ENCODE data around the gene PEX10.

The PEX10 gene

DNA sequence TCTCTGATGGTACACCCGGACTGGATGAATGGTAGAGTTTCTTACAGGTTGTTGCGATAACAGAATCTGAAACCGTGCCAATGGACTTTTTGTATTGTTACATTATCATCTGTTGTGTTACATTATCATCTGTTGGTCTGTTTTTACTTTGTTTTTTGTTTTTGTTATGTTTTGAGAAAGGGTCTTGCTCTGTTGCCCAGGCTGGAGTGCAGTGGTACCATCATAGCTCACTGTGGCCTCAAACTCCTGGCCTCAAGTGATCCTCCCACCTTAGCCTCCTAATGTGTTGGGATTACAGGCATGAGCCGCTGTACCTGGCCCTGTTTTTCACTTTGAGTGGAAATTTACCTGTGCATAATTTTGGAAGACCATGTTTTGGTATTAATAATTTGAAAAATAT lies 10.2 kb upstream of the PEX10 start:
- DNase-seq (ENCODE audit: low spot score) = no peak

DNA sequence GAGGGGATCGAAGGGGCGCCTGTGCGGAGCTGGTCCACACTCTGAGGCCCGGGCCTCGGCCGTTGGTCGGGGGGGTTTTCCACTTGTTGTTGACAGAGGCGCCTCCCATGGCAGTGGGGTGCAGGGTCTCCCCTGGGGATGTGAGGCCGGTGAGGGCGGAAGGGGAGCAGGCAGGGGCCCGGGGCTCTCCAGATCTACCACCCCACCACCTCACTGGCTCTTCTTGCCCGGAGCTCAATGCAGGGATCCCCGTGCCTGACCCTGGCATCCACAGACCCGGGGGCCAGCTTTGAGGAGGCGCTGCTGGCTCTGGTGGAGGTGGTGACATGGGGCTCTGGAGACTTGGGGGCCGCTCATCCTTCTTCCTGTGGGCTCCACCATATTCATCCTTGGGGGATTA lies 7.1 kb upstream of the PEX10 start:
- DNase-seq (ENCODE audit: low spot score) = no peak

DNA sequence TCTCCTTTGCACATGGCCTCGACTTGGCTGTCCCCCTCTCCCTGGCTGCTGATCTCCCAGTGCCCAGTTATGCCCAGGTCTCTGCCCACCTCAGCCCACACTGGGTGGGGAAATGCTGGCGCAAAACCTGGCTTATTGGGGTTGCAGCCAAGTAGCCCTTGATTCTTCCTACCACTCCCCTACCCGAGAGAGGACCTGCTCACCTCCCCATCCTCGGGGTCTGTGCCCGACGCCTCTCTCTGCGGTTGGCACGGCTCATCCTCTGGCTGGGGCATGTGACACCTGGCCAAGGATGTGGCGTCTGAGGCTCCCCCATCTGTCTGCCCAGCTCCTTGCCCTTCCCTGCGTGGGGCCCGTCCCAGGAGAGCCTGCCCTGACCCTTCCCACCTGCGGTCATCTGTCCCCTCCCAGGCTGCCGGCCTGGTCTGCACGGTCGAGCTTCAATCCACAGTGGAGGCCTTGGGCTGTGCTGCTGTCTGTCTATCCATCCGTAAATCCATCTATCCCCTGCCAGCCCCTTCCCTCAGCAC lies 6.5 kb upstream of the PEX10 start:
- no peak for DNase-seq (ENCODE audit: low spot score)

DNA sequence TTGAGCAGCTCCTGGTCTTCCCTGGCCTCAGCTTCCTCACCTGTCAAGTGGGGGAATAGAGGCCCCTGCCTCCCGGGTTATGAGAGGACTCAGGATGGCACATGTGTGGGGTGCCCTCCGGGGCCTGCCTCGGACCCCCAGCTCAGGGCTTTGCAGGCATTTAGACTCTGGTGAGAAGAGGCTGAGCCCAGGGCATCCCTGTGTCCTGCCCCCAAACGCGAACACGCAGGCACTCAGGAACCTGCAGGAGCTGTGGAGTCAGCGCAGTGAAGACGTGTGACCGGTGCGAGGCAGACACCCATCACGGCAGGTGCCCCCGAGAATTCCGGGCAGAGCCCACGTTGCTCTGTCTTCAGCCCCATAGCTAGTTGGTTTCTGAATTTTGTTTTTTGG lies 5.5 kb upstream of the PEX10 start:
- DNase-seq (ENCODE audit: low spot score) = no peak

DNA sequence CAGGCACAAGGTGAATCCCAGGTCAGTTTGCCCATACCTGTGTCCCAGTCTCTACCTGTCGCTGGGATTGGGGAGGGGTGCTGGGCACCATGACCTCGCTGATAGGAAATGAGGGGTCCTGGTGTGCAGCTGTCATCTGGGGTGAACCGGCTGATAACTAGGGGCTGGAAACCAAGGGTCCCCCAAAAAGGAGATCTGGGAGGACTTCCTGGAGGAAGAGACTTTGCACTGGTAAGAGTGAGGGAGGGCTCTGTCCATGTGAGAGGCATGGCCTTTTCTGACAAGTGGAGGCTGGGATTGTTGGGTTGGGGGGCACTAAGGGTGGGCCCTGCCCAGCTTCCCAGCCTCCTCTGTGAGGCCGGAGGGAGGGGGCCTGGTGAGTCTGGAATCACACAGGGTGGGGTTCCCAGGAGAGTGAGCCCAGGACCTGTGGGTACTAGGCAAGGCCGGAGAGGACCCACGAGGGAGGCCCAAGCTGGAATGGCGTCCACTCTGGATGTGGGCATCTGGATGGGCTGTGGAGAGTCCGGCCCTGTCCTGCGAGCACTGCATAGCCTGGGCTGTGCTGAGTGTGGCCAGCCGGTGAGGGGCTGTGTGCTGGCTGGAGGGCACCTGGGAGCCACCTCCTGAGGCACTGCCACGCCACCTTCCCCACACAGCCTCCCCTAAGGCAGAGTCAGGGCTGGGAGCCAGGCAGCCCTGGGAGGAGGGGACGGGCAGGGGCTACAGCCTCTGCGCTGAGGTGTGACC lies 4.9 kb upstream of the PEX10 start:
- no peak for DNase-seq (ENCODE audit: low spot score)

DNA sequence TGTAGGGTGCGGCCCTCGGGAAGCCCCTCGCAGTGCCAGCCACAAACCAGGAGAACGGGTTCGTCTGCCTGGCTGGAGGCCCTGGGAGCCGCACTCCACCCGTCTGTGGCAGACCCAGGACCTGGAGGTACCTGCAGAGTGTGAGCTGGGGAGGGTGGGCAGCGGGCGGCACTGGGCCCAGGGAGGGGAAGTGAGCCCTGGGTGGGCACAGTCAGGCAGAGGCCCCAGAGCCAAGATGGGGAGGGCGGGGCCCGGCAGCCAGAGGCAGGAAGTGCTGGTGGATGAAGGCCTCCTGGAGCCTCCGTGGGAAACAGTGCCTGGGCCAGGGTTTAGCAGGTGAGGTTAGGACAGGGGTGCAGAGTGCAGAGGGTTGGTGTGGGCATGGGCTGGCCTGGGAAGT lies 4.0 kb upstream of the PEX10 start:
- DNase-seq (ENCODE audit: low spot score) = no peak

DNA sequence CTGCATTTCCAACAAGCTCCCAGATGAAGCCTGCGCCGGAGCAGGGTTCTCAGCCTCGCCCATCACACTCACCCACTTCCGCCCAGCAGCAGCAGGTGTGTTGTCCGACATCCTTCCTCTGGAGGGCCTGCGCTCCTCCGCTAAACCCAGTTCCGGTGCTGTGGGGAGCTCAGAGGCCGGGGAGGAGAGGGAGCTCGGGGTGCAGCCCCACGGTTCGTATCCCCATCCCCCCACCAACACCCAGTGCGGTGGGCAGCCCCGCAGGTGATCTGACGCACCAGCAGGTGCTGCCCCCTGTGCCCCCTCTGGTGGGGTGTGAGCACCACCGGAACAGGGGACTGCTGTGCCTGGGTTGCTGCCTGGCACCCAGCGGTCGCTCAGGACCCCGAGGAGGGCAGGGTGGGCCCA lies 3.4 kb upstream of the PEX10 start:
- peak; percentile 77 for DNase-seq (ENCODE audit: low spot score)

DNA sequence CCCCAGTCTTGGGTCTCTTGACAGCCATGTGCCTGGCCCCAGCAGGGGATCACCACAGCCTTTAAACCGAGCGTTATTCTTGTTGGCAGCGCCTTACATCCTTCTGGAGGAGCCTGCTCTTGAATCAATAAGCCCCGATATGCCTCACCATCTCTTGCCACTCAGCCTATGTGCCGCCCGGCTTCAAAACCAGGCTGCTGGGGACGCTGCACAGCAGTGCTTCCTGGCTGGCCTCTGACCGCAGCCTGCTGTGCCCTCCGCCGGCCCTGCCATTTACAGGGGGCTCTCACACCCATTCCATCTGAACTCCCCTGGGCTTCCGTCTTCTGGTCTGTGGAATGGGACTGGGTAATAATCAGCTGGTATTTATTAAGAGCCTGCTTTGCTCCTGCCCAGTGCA lies 3.0 kb upstream of the PEX10 start:
- DNase-seq (ENCODE audit: low spot score) = no peak

DNA sequence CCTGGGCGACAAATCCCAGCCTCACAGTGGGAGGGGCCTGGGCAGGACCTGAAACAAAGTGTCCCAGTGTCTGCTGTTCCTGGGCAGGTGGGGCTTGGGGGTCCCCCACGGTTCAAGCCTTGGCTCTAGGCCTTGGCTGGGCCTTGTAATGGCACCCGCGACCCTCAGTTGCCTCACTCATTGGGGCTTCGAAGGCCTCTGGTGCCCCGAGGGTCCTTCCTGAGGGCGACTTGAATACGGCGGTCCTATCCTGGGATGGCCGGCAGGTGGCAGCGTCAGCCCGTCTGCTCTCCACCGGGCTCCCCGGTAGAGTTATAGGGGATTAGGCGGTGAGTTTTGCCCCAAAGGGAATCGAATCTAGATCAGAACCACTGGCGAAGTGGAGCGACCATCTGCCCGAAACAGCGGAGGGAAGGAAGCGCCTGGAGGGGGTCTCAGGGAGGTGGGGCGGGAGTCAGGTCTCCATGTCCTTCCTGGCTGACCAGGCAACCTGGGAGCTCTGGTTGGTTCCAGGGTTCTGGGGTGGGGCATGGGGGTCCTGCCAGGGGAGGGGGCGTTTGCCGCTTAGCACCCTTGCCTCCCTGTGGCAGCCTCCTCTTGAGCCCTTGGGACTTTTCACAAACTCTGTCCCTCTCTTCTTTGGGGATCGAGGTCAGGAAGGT lies 2.1 kb upstream of the PEX10 start:
- DNase-seq (ENCODE audit: low spot score) = peak; percentile 70

DNA sequence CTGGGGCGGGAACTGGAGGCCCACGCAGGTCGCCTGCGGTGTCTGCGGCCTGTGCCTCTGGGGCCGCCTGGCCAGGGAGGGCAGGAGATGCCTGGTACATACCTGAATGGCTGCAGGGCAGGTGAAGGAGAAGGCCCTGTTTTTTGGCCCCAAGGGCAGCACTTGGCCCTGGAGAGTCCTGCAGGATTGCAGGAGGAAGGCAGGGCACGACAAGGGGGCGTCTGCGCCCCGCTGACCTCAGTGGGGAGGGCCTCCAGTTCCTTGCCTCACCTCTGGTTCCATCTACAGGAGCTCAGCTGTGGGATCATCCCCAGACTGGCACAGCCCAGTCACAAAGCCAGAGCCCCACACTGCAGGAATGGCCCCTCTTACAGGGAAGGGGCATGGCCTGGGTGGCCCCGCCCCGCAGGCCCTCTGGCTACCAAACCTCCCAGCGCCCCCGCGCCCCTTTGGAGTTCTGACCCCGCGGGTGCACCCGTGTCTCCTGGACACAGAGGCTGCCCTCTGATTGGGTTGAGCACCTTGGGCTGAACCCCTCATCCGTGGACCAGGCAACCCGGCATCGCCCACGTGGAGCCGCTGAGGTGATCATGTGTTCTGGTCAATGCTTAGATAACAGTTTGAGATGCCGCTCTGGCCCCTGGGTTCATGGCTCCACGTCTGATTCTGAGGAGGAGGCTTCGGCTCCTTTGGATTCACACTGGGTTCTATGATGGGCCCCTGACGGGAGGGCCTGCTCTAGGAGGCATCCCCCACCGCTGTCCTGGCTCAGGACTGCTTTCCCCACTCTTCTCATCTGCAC lies 1.3 kb upstream of the PEX10 start:
- DNase-seq (ENCODE audit: low spot score) = peak; percentile 43

DNA sequence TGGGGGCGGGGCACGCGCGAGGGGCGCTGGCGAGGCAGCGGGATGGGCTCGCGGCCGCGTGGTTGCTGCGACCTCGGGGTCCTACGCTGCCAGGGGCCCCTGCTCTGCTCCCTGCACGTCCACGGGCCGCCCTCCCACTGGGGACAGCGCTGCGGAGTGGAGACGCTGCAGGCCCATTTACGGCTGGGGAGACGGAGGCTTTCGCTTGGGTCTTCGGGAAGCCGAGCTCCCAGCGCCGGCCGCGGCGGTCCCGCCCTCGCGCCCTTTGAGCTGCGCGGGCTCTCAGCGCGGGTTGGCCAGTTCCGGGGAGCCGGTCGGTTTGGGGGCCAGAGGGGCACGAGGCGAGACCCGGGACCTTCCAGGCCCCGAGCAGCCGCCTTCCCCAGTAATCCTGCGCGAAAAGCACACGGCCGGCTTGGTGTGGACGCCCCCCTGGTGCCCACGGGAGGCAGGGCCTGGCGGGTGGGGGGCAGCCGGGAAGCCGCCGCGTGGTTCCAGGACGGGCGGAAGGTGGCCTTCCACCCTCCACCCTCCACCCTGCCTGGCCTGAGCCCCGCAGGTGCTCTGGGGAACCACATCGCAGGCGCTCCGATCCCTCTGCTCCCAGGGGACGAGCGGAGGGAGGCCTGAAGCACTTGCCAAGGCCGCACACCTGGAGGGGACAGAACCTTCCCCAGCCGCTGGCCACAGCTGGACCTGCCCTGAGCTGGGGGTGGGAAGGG lies 570 bp upstream of the PEX10 start:
- DNase-seq (ENCODE audit: low spot score) = peak; percentile 55

DNA sequence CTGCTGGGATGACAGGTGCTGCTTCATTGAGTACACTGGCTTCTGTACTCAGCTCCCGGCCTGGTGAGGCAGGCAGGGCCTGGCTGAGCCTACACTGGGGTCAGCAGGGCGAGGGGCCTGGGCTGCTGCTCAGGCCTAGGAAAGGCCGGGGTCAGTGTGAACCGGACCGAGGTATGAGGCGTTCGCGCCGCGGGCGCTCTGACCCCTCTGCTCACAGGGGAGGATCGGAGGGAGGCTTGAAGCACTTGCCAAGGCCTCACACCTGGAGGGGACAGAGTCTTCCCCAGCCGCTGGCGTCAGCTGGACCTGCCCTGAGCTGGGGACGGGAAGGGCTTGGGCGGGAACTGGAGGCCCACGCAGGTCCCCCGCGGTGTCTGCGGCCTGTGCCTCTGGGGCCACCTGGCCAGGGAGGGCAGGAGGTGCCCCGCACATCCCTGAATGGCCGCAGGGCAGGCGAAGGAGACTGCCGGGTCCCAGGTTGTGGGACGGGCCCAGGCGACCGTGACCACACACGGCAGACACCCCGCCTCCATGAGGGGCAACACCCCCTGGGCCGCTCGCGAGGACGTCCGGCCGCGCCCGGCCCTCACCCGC lies 466 bp downstream of the PEX10 start:
- peak; percentile 22 for DNase-seq (ENCODE audit: low spot score)

DNA sequence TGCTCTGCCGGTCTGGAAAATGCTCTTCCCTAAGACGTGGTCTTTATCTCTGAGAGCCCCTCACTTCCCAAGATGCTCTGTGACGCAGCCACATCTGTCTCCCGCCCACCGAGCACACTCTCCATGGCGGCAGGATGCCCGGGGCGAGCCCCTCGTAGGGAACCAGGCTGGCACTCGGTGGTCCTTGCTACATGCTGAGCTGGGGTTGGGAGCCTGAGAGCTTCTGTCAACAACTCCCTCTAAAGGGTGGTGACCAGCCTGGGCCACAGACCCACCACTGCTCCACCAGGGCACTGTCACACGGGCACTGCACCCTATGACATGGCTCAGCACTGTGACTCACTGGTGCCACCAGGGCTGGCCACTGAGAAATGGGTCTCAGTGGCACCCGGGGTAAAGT lies 2.6 kb downstream of the PEX10 start:
- DNase-seq (ENCODE audit: low spot score) = no peak

DNA sequence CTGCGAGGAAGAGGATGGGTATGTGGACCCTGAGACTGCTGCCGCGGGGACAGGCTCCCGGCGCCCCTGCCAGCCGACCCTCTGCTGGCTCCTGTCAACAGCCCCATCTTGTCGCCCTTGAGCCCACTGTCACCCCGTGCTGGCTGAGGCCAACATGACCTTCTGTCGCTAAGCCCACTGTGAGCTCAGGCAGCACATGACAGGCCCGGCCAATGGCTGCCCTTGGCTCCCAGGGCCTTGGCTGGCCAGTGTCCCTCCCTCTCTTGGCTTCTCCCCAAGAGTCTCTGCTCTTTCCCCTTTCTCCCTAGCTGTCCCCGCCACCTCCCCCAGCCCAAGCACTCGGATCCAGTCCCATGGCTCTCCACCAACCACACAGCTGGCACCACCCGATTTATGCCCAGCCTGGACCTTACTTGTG lies 3.5 kb downstream of the PEX10 start:
- no peak for DNase-seq (ENCODE audit: low spot score)

DNA sequence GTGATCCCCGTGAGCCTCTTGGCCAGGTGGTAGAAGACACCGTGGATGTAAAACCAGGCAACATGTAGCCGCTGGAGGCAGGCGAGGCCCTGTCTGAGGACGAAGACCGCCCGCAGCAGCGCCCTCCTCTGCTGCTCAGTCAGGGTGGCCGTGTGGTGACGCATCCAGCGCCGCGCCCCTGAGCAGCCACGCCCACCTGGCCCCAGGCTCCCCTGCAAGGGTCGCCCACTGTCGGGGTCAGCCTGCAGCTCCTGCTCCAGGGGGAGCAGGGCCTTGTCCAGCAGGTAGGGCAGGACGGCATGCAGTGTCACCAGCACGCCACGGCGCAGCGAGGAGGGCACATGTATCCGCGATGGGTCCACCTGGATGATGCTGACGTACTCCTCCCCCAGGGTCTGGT lies 3.9 kb downstream of the PEX10 start:
- DNase-seq (ENCODE audit: low spot score) = no peak

DNA sequence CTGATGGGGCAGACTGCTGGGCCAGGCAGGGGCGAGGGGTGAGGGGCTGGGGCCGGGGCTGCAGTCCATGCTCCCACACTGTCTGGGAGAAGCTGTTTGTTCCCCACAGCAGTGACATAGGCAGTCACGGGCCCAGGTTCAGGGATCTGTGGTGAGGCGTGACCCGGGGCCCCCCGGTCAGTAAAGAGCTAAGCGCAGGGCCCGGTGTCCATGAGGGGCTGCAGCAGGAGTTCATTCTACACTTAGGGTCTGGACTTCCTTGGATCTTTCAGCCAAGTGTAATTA lies 4.4 kb downstream of the PEX10 start:
- no peak for DNase-seq (ENCODE audit: low spot score)

DNA sequence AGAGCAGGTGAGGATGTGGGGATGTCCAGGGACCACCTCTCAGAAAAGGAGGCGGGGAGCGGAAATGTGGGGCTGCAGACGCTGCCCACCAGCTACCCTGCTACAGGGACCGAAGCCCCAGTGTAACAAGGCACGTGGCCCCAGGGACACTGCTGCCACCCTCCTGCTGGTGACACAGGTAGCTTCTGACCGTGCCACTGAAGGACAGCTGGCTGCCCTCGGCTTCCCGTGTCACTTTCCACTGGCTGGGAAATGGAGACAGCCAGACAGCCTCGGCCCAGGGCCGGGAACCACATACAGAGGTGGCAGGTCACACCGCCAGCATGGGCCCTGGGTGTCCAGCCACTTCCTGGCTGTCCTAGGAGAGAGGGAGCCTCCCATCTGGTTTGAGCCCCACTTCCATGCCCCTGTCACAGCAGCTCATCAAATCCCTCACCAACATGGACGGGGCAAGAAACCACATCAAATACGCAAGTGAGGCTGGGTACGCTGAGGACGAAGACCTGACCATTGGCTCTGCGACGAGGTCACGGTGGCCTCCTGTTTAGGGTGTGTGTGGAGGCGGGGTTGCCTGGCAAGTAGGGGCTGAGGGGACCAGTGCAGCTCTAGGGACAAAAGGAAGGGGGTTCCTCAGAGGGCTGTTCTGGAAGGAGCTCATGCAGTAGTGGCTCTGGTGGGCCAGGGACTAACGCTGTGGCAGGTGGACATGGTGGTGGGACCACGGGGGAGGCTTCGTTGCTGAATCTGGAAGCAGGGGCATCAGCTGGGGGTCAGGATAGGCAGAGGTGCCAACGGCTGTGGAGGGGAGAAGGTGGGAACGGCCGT lies 5.0 kb downstream of the PEX10 start:
- DNase-seq (ENCODE audit: low spot score) = no peak

DNA sequence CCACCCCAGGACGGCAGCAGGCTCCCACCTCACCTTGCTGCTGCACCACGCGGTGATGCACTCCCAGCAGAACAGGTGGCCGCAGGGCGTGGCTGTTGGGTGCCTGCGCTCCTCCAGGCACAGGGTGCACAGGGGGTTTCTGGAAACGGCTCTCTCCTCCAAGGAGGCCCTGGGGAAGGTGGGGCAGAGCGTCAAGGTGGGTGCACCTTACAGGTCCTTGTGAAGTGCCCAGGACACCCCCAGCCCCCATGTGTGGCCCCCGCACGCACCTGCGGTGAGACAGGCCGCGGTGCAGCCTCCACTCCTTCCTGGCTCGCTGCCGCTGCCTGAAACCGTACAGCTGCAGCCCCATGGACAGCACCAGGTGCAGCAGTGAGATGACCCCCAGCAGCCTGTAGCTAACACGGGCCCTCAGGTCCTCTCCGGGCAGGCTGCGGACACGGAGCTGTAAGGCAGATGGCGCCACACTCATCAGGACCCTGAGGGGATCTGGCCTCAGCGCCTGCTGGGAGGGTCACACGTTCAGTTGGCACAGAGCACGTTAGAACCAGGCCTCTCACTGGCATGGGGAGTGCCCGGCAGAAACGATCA lies 5.8 kb downstream of the PEX10 start:
- DNase-seq (ENCODE audit: low spot score) = no peak

DNA sequence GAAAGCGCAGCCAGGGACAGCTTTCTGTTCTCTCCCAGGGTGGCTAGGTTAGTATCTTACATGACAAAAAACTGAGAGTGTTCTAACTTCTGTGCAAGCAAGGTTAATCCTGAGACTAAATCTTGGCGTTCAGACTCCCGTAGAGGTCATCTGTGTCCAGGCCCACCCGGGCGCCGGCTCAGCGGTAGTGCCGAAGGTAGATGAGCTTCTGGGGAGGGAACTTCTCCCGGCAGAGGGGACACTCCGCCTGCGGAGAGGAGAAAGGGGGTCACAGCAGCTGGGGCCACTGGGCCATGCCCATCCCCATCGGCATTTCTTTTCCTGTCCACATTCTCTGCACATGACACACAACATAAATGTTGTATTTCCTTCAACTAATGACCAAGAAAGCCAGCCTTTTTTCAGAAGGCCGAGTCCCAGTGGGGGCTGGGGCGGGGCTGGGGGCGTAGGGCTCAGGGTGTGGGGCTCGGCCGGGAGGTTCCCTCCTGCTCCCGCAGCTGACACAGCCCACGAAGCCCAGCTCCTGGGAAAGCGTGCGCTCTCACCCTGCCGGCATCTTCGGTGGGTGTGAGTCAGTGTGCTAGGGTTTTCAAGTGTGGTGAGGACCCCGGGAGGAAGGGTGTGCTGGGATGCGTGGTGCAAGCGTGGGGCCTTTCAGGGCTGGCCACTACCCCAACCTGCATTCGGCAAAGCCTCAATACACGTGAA lies 6.6 kb downstream of the PEX10 start:
- DNase-seq (ENCODE audit: low spot score) = no peak

DNA sequence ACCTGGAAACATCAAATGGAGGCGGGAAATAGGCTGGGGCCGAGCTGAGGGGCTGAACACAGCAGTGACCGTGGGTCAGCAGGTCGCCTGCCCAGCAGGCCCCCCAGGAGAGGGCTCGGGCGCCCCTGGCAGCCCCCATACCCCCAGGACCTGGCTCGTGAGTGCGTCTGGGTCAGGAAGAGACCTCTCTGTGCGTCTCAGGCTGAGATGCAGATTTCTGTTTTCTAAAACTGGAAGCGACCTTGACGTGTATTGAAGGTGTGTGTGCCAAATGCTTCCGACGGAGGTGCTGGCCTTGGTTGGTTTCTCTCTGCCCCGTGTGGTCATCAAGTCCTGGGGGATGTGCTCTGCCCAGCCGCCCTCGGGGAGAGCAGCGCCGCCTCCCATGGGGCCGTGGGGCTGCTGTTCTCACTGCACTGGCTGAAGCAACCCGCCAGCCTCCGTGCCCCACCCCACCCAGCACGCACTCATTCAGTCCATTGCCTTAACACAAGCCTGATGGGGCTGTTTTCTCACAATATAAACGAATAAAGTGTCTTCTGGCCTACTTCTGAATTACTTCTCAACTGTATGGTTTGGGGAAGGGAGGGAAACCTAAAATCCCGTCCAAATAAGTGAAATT lies 7.4 kb downstream of the PEX10 start:
- DNase-seq (ENCODE audit: low spot score) = no peak
